Activated CD4-positive, alpha-beta T cell treated with anti-CD3 and anti-CD28 coated beads, Interleukin-2, amount 10 ng/mL, durations not matched to agents 24 days and 14 days (primary cell): ENCODE measurements around the gene OSMR. TPM values are rescaled to one million over a fixed set of nuclear protein-coding genes. Genes with fewer than 3 reads are reported as not detected.

Experiments used
- DNase-seq: peaks from one replicate; pipeline ENCODE4 v3.0.0; 2022
- H3K27ac Mint-ChIP-seq: one replicate; pipeline ENCODE4 v1.8.0; 2022; ENCODE audit warnings: mild to moderate bottlenecking, mixed read lengths
- H3K27me3 Mint-ChIP-seq: one replicate; pipeline ENCODE4 v1.8.0; 2022; ENCODE audit warnings: mixed read lengths
- H3K36me3 Mint-ChIP-seq: one replicate; pipeline ENCODE4 v1.8.0; 2022; ENCODE audit warnings: low read depth, mild to moderate bottlenecking, mixed read lengths
- H3K4me1 Mint-ChIP-seq: one replicate; pipeline ENCODE4 v1.8.0; 2021; ENCODE audit warnings: mixed read lengths
- H3K4me3 Mint-ChIP-seq: one replicate; pipeline ENCODE4 v1.8.0; 2022; ENCODE audit warnings: mild to moderate bottlenecking, moderate library complexity, mixed read lengths
- H3K9me3 Mint-ChIP-seq: one replicate; pipeline ENCODE4 v1.8.0; 2021; ENCODE audit warnings: mixed read lengths
- intact Hi-C: fragments of 100-400 bp; cut with micrococcal nuclease; formaldehyde crosslinking; loops from one replicate; pipeline ENCODE4 v1.15.1; 2023
- total RNA-seq: library from RNA; stranded (reverse); gene quantifications from 2 replicates; pipeline ENCODE4 v1.2.3, GENCODE V29; 2022

OSMR gene
- total RNA-seq, 1 donor from 2014 or later = not detected

DNA sequence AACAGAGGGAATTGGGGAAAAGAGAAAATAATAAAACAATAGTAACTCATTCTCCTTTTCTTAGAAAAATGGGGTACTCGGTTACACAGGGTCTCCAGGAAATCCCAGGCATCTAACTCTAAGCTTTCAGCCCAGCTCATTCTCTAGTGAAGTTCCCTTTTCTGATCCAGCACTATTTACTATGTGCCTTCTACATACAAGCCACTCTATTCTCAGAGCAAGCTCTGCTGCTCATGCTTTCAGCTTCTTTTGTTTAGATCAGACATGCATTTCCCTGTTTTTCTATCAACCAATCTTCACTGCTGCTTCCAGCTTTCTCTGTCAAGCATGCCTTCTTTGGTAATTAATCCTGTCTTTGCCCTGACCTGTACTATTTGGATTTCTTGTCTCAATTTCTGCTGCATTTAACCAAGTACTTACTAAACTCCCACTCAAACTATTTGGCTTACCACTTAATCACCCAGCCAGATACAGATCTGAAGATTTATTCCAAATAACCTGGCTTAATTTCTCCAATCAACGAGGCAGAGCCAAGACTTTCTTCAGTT lies 25.3 kb downstream of the OSMR start:
- intact Hi-C loops = no loop called here
- H3K9me3 Mint-ChIP-seq = no peaks in the 10 kb centered on the region
- H3K4me1 Mint-ChIP-seq = no peaks in the 10 kb centered on the region
- no peak overlapping the region for H3K27ac Mint-ChIP-seq
- no peaks in the 10 kb centered on the region for H3K36me3 Mint-ChIP-seq
- no peak overlapping the region for H3K4me3 Mint-ChIP-seq
- peak; percentile 8 for DNase-seq
- peaks cover 17% of the 10 kb centered on the region for H3K27me3 Mint-ChIP-seq

DNA sequence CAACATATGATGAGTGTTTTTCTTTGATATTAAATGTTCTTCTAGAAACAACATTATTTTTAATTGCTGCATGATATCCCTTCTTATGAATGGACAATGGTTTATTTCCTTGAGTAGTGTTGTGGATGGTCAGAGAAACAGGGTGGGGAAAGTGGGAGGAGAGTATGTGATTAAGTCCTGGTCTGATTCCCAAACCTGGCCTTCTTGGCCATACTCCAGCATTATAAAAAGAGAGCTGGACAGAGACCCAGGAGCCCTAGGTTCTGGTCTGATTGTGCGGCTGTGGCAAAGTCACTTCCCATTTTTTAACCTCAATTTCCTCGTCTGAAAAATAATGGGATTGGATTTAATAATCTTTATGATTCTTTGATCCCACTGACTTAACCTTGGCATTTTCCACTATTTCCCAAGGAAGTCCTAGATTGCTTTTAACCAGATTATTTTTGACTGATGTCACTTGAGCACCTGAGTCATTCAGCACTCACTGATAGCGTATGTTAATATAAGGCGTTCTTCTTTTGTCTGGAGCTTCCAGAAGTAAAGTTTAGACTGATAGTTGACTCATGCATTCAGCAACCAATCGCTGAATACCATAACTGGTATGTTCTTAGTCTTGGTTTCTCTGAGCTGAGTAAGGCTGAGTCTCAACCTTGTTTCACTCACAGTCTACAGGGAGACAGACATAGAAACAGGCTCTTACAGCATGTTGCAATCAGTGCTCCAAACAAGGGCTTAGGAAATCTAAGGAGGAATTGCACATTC lies 26.2 kb downstream of the OSMR start:
- H3K27me3 Mint-ChIP-seq = peaks cover 22% of the 10 kb centered on the region
- H3K27ac Mint-ChIP-seq = no peak overlapping the region
- H3K4me1 Mint-ChIP-seq = no peaks in the 10 kb centered on the region
- no peaks in the 10 kb centered on the region for H3K9me3 Mint-ChIP-seq
- no peak overlapping the region for H3K4me3 Mint-ChIP-seq
- intact Hi-C loops = no loop called here
- peak; percentile 14 for DNase-seq
- no peaks in the 10 kb centered on the region for H3K36me3 Mint-ChIP-seq

DNA sequence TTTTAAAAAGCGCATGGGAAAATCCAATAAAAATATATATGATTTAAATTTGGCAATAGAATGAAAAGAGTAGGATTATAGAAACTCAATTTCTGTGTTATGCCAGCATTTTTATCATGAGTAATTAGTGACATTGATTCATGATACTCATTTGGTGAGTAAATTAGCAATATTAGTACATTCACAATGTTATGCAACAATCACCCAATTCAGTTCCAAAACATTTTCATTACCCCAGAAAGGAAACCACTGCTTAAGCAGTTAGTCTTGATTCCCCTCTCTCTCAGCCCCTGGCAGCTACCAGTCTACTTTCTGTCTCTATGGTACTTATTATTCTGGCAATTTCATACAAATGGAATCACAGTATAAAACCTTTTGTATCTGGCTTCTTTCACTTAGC lies 27.0 kb downstream of the OSMR start:
- no peak overlapping the region for H3K4me3 Mint-ChIP-seq
- no peak for DNase-seq
- intact Hi-C loops = no loop called here
- no peaks in the 10 kb centered on the region for H3K4me1 Mint-ChIP-seq
- H3K36me3 Mint-ChIP-seq = no peaks in the 10 kb centered on the region
- H3K27ac Mint-ChIP-seq = no peak overlapping the region
- H3K9me3 Mint-ChIP-seq = no peaks in the 10 kb centered on the region
- peaks cover 24% of the 10 kb centered on the region for H3K27me3 Mint-ChIP-seq

DNA sequence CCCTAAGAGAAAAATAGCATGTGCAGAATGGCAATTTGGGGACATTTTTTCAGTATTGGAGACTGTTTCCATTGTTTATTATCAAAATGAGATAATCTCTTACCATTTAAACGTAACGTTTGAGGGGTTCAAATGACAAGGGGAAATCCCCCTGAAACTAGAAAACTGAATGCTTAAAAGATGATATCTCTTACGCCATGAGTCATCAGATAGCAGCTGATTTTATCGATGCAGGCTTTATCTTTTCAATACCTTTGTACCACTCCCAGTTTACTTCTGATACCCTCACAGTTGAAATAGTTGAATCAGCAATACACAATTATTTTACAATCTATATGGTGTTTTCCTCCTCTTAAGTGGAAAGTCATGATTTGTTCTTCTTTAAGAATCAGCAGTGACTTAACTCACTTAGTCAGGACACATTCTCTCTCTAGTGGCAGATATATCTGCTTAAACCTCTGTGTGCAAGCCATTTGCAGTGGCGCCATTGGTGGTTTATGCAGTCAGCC lies 29.2 kb downstream of the OSMR start:
- Mint-ChIP-seq H3K9me3 (no peaks in the 10 kb centered on the region), H3K36me3 (no peaks in the 10 kb centered on the region), H3K4me3 (no peak overlapping the region), H3K27me3 (peaks cover 24% of the 10 kb centered on the region), H3K27ac (no peak overlapping the region), H3K4me1 (no peaks in the 10 kb centered on the region)
- intact Hi-C loops = no loop called here
- DNase-seq = peak; percentile 5

DNA sequence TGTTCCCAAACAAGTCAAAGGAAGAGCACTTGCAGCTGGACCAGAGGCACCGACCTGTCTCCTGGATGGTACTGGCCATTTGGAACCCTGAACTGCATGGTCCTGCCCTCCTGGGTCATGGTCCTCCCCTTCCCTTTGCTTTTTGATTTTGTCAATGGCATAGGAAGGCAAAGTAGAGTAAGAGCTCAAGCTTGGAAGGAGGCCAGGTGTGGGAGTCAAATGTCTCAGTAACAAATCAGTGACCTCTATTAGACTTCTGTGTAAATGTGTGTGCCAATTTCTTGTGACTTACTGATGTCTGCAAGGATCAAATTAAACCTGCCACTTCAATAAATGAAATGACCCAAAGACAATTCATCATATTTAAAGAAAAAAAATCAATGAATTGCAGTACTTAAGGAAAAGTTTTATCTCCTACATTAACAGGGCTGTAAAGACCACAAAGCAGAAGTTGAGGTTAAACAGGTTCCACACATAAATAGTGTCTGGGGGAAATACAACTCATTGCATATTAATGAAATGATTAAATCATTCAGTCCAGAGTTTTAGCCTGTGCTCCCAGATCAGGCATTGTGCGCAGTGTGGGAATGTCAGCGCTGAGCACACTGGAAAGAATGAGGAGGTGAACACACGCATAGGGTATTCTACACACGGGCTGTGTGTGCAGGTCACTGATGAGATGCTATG lies 32.7 kb downstream of the OSMR start:
- H3K27ac Mint-ChIP-seq = no peak overlapping the region
- no peak overlapping the region for H3K4me3 Mint-ChIP-seq
- H3K4me1 Mint-ChIP-seq = no peaks in the 10 kb centered on the region
- DNase-seq = peak; percentile 13
- no peaks in the 10 kb centered on the region for H3K9me3 Mint-ChIP-seq
- intact Hi-C loops = no loop called here
- peaks cover 15% of the 10 kb centered on the region for H3K27me3 Mint-ChIP-seq
- no peaks in the 10 kb centered on the region for H3K36me3 Mint-ChIP-seq

DNA sequence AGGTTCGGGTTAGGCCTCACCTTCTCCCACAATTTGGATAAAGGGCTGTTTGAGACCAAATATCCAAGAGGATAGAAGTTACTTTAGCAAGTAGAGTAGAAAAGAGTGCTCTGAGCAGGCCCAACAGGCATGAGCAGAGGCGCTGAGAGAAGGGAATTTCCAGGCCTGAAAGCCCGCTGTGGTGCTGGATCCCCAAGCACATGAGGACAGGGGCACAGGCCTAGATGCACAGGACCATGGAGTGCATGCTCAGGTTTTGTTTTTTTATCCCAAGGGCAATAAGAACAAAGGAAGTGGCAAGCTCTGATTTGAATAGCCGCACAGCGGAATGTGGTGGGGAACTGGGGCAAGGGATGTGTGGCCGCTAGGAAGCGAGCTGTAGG lies 33.3 kb downstream of the OSMR start:
- intact Hi-C loops = no loop called here
- Mint-ChIP-seq H3K4me1 (no peaks in the 10 kb centered on the region), H3K27me3 (peaks cover 12% of the 10 kb centered on the region), H3K36me3 (no peaks in the 10 kb centered on the region), H3K9me3 (no peaks in the 10 kb centered on the region), H3K27ac (no peak overlapping the region), H3K4me3 (no peak overlapping the region)
- DNase-seq = peak; percentile 40

DNA sequence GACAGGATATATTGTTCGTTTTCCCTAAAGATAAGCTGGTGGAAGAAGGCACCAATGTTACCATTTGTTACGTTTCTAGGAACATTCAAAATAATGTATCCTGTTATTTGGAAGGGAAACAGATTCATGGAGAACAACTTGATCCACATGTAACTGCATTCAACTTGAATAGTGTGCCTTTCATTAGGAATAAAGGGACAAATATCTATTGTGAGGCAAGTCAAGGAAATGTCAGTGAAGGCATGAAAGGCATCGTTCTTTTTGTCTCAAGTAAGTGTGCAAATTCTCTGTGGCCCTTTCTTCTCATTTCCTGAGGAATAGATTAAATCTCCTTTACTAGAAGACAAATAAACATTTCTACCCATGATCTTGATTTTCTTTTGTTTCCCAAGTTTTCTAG lies 38.0 kb downstream of the OSMR start:
- no peak overlapping the region for H3K4me3 Mint-ChIP-seq
- H3K9me3 Mint-ChIP-seq = no peaks in the 10 kb centered on the region
- H3K27ac Mint-ChIP-seq = no peak overlapping the region
- H3K4me1 Mint-ChIP-seq = no peaks in the 10 kb centered on the region
- intact Hi-C loops = no loop called here
- H3K27me3 Mint-ChIP-seq = peaks cover 9% of the 10 kb centered on the region
- DNase-seq = peak; percentile 5
- no peaks in the 10 kb centered on the region for H3K36me3 Mint-ChIP-seq

DNA sequence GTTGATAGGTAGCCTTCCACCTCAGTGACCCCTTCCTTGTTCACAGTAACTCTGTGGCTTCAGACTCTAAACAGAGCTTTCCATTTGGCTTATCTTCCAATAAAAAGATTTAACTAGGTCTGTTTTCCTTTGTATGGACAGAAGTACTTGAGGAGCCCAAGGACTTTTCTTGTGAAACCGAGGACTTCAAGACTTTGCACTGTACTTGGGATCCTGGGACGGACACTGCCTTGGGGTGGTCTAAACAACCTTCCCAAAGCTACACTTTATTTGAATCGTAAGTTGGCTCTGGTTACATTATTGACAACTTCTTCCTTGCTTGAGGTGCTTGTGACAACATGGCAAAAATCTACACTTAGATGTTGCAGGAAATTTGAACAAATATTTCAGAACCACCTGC lies 39.4 kb downstream of the OSMR start:
- H3K9me3 Mint-ChIP-seq = no peaks in the 10 kb centered on the region
- intact Hi-C loops = no loop called here
- no peak overlapping the region for H3K27ac Mint-ChIP-seq
- no peaks in the 10 kb centered on the region for H3K4me1 Mint-ChIP-seq
- H3K27me3 Mint-ChIP-seq = peaks cover 9% of the 10 kb centered on the region
- DNase-seq = peak; percentile 8
- H3K4me3 Mint-ChIP-seq = no peak overlapping the region
- no peaks in the 10 kb centered on the region for H3K36me3 Mint-ChIP-seq

DNA sequence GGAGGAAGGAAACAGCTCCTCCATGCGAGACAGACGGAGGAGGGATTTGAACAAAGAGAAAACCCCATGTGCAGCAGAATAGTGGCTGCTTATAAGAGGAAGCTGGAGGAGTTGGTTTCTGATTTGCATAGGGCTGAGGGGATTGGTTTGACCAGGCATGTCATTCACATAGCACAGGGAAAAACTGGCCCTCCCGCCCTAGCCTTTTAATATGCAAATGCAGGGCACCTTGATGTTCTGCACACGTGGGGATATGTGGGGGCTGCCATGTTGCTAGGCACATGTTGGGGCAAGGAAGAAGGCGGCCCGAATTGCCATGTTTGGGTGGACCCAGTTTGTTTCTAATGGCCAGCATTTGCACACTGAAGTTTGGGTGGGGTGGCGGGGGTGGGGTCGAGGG lies 42.2 kb downstream of the OSMR start:
- no peaks in the 10 kb centered on the region for H3K9me3 Mint-ChIP-seq
- intact Hi-C loops = no loop called here
- H3K4me1 Mint-ChIP-seq = no peaks in the 10 kb centered on the region
- no peaks in the 10 kb centered on the region for H3K36me3 Mint-ChIP-seq
- peaks cover 11% of the 10 kb centered on the region for H3K27me3 Mint-ChIP-seq
- no peak overlapping the region for H3K27ac Mint-ChIP-seq
- no peak overlapping the region for H3K4me3 Mint-ChIP-seq
- no peak for DNase-seq

DNA sequence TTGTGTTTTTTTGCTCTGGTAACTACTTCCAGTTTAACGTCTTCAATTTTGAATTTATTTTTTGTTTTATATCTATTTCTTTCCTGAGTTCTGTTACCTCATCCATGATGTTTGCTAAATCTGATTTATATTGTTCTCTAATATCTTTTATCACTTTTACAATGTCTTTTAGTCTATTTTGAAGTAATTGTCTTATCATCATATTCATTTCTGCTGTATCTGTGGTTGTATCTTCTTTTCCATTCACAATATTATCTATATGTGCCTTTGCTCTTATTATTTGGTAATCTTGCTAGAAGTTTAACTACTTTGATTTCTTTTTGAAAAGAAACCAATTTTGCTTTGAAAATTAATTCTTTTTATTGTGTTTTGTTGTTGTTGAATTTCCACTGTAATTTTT lies 43.6 kb downstream of the OSMR start:
- peaks cover 16% of the 10 kb centered on the region for H3K27me3 Mint-ChIP-seq
- DNase-seq = no peak
- H3K4me1 Mint-ChIP-seq = no peaks in the 10 kb centered on the region
- H3K36me3 Mint-ChIP-seq = no peaks in the 10 kb centered on the region
- no peak overlapping the region for H3K4me3 Mint-ChIP-seq
- H3K9me3 Mint-ChIP-seq = no peaks in the 10 kb centered on the region
- H3K27ac Mint-ChIP-seq = no peak overlapping the region
- intact Hi-C loops = no loop called here

DNA sequence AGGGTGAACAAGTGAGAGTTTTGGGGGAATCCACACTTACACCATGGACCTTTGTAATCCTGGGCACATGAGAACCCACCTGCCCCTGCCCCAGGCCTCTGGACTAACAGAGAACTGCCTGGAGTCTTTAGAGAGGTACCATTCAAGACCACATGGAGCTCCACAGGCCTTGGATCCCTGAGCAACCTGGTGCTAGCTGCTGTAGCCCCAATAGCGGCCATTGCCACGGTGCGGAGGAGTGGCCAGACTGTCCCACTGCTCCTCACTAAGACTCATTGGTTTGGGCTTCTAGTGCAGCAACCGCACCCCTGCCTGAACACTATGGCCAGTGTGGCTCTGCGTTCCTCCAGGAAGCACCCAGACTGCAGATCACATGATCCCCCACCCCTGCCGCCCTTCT lies 45.8 kb downstream of the OSMR start:
- Mint-ChIP-seq H3K4me1 (no peaks in the 10 kb centered on the region), H3K27ac (no peak overlapping the region), H3K27me3 (peaks cover 21% of the 10 kb centered on the region), H3K9me3 (peaks cover 6% of the 10 kb centered on the region), H3K36me3 (no peaks in the 10 kb centered on the region), H3K4me3 (no peak overlapping the region)
- intact Hi-C loops = no loop called here
- no peak for DNase-seq

DNA sequence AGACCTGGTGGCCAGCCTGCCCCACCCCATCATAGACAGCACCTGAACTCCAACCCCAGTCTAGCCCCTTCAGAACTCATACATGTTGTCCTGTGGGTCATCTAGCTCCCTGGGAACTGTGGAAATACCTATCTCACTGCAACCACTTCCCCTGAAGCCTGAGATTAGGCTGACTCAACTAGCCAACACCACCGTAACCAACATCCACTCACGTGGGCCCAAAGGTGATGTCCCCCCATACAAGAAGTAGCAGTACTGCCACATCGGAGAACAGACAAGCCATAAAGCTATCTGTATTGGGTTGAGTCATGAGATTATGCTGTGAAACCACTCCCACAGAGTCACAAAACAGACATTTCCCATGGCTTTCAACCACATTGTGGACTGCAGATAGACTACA lies 46.6 kb downstream of the OSMR start:
- Mint-ChIP-seq H3K27me3 (peaks cover 25% of the 10 kb centered on the region), H3K36me3 (no peaks in the 10 kb centered on the region), H3K4me3 (no peak overlapping the region), H3K9me3 (peaks cover 11% of the 10 kb centered on the region), H3K27ac (no peak overlapping the region), H3K4me1 (no peaks in the 10 kb centered on the region)
- DNase-seq = no peak
- intact Hi-C loops = no loop called here

DNA sequence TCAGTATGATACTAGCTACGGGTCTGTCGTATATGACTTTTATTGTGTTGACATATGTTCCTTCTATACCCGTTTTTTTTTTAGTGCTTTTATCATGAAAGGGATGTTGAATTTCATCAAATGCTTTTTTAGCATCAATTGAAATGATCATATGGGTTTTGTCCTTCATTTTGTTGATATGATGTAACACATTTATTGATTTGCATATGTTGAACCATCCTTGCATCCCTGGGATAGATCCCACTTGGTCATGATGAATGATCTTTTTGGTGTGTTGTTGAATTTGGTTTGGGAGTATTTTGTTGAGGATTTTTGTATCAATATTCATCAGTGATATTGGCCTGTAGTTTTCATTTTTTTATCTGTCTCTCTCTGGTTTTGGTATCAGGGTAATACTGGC lies 50.9 kb downstream of the OSMR start:
- no peaks in the 10 kb centered on the region for H3K36me3 Mint-ChIP-seq
- intact Hi-C loops = no loop called here
- no peak for DNase-seq
- H3K9me3 Mint-ChIP-seq = peaks cover 11% of the 10 kb centered on the region
- H3K27me3 Mint-ChIP-seq = peaks cover 33% of the 10 kb centered on the region
- no peak overlapping the region for H3K4me3 Mint-ChIP-seq
- H3K4me1 Mint-ChIP-seq = no peaks in the 10 kb centered on the region
- H3K27ac Mint-ChIP-seq = no peak overlapping the region

DNA sequence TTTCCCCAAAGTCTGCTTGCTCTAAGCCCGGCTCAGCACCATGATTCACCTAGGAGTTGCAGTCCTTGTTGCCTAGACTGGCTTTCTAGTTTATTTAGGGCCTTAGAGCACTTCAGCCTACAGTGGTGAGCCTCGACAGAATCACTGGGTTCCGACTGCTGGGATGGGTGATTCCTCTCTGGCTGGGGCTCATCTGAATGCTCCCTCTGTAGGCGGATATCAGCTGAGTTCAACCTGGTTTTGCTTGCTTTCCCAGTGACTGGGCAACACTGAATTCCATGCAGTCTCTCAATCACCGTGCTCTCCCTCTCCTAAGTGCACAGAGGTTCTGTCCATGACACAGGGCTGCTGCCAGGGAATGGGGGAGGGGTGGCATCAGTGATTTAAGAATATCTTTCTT lies 54.1 kb downstream of the OSMR start:
- H3K4me1 Mint-ChIP-seq = no peaks in the 10 kb centered on the region
- peaks cover 2% of the 10 kb centered on the region for H3K36me3 Mint-ChIP-seq
- no peak overlapping the region for H3K27ac Mint-ChIP-seq
- DNase-seq = no peak
- H3K9me3 Mint-ChIP-seq = peaks cover 14% of the 10 kb centered on the region
- peaks cover 22% of the 10 kb centered on the region for H3K27me3 Mint-ChIP-seq
- no peak overlapping the region for H3K4me3 Mint-ChIP-seq
- intact Hi-C loops = no loop called here
